Heart right ventricle (tissue), 16 donors: ENCODE measurements around the gene ICAM5. TPM values are rescaled to one million over a fixed set of nuclear protein-coding genes. Genes with fewer than 3 reads are reported as not detected.
"Not testable (repeated sequence)": the region's sequence is repeated elsewhere in the genome, so short reads cannot be mapped to it uniquely, and the experiment has no call there.

ENCODE experiments used
- ATAC-seq, 8 donors: fragments of 200-7000 bp; cut with Tn5 transposase; one replicate each; pipeline ENCODE4 v1.9.1; 2020; ENCODE audit warnings: mild to moderate bottlenecking in 8 of 8, moderate library complexity in 8 of 8, moderate number of reproducible peaks in 1 of 8
- DNase-seq, 2 donors: peaks; one replicate each; pipeline ENCODE4 v3.0.0-alpha.2; 2020
- H3K27ac ChIP-seq, 10 donors: fragments of 200-600 bp; sonication (generic) in 2 of 10; one replicate each; pipeline versions ENCODE4 v1.5.0 to v1.8.0; 2020 to 2022; ENCODE audit warnings: mild to moderate bottlenecking in 3 of 10
- H3K27me3 ChIP-seq, 7 donors: fragments of 200-600 bp; one replicate each; pipeline ENCODE4 v1.8.0; 2021 to 2022; ENCODE audit warnings: mild to moderate bottlenecking in 2 of 7
- H3K36me3 ChIP-seq, 9 donors: fragments of 200-600 bp; sonication (generic) in 1 of 9; one replicate each; pipeline versions ENCODE4 v1.5.0 to v1.8.0; 2020 to 2022; ENCODE audit warnings: mild to moderate bottlenecking in 2 of 9
- H3K4me1 ChIP-seq, 9 donors: fragments of 200-600 bp; sonication (generic) in 1 of 9; one replicate each; pipeline versions ENCODE4 v1.5.0 to v1.8.0; 2020 to 2022; ENCODE audit warnings: mild to moderate bottlenecking in 4 of 9
- H3K4me3 ChIP-seq, 10 donors: fragments of 200-600 bp; sonication (generic) in 2 of 10; one replicate each; pipeline versions ENCODE4 v1.5.0 to v1.8.0; 2020 to 2022; ENCODE audit warnings: mild to moderate bottlenecking in 7 of 10, moderate library complexity in 2 of 10
- H3K9me3 ChIP-seq, 11 donors: fragments of 200-600 bp in 10 of 11; sonication (generic) in 2 of 11; one replicate each; pipeline versions ENCODE4 v1.5.0 to v1.8.0; 2013 to 2022; ENCODE audit warnings: mild to moderate bottlenecking in 2 of 11, control low read depth in 1 of 11, moderate library complexity in 1 of 11
- CTCF ChIP-seq, 9 donors: fragments of 200-600 bp; sonication (generic) in 2 of 9; IDR thresholded peaks; one replicate each; pipeline versions ENCODE4 v1.5.0 to v1.8.0; 2021 to 2022; ENCODE audit warnings: antibody characterized with exemption in 9 of 9, mild to moderate bottlenecking in 5 of 9, moderate library complexity in 1 of 9
- WGBS, 2 donors: extraction: QIAGEN DNeasy Blood & Tissue Kit; methylation state at CpG; one replicate each; pipeline ENCODE4 v1.1.7; 2013; ENCODE audit warnings: inconsistent platforms in 1 of 2; 5-methylcytosine and 5-hydroxymethylcytosine counted together
- intact Hi-C, 10 donors: fragments of 100-400 bp; cut with DNase I; formaldehyde crosslinking; loops; one replicate each; pipeline versions ENCODE4 v1.11.1 to v1.14.2; 2022
- polyA plus RNA-seq, 2 donors: library from polyadenylated mRNA; stranded (reverse); fragments of 200-250 nt; gene quantifications; one replicate each; pipeline ENCODE4 v1.2.3, GENCODE V29; 2013
- total RNA-seq, 10 donors: library from RNA; stranded (reverse); fragmentation: NEBNext Ultra II Directional in 3 of 10; extraction: Animal tissue kit (Norgen Biotek cat#: 25700) in 3 of 10; gene quantifications; one replicate each; pipeline versions ENCODE4 v1.2.1 to v1.2.4, GENCODE V29; 2021 to 2023
- donor health status: Arrhythmogenic right ventricular cardiomyopathy.
- donor health status: ischemic (EF 13 %, LVEDD 7.1; RV severe dilation, severe dysfunction).
- donor health status: healthy with polysubstance abuse.
- donor health status: DM: no; HTN: yes; CAD: no.
- donor health status: DM: no; HTN: no; CAD: no.
- donor health status: ischemic (EF 25% LVEDD 6.9; RV normal size, moderate dysfunction).
- donor health status: ischemic (EF 25% LVEDD 5.7; RV mildly dilated, moderate dysfunction).
- donor health status: healthy.
- donor health status: DM: yes; HTN: yes; CAD: no.
- donor health status: Ischemic cardiomyopathy.
- donor health status: ischemic (EF 35%, LVEDD 5.7; RV mildly dilated, moderate dysfunction).
- donor health status: nonischemic (EF 11% LVEDD 7.7; RV severe dilation, severe dysfunction).
- donor health status: DM: yes; HTN: yes; CAD: no.
- donor health status: PGD.
- donor health status: ischemic (EF 29% LVEDD 5.4; RV normal size, mild dysfunction).
- donor health status: nonischemic (EF 23%, LVEDD 6.1; RV moderate dilation, normal function).

Gene ICAM5
- total and polyA plus RNA-seq, 12 donors = 0.18 to 1.0 (median 0.37) TPM; not detected in 3

GRCh38 chr19:10277795-10278589, 11.8 kb upstream of the ICAM5 start:
- ATAC-seq (no peak), DNase-seq (no peak)
- no peaks in the 10 kb centered on the region for H3K27me3 ChIP-seq
- peaks cover 0 to 42% (median 0%) of the 10 kb centered on the region in 9 donors for H3K4me1 ChIP-seq
- no peak overlapping the region for H3K4me3 ChIP-seq
- WGBS, 2 donors = 92% methylated on average over 9 of the region's 9 CpGs
- H3K36me3 ChIP-seq = peaks cover 0 to 97% (median 4%) of the 10 kb centered on the region in 9 donors
- H3K27ac ChIP-seq = no peak overlapping the region
- TF ChIP-seq CTCF (IDR thresholded peaks at IDR 0.05) = no peak
- H3K9me3 ChIP-seq = no peaks in the 10 kb centered on the region
- intact Hi-C loops = loop anchor here in 2 of 10 donors (10.0 kb wide), 1 partner anchor 57 kb away; the partner anchor contains the start of genes ICAM3 (in 2 of the 2) and RAVER1 (in 2 of the 2)

- Histone ChIP-seq H3K27ac (no peak overlapping the region), H3K36me3 (peaks cover 0 to 100% (median 8%) of the 10 kb centered on the region in 9 donors), H3K4me1 (peaks cover 0 to 37% (median 0%) of the 10 kb centered on the region in 9 donors), H3K4me3 (no peak overlapping the region), H3K27me3 (no peaks in the 10 kb centered on the region), H3K9me3 (no peaks in the 10 kb centered on the region)
- intact Hi-C loops = loop anchor here in 2 of 10 donors (10.0 kb wide), 1 partner anchor 56 kb away; the partner anchor contains the start of genes ICAM3 (in 2 of the 2) and RAVER1 (in 2 of the 2)
- WGBS, 2 donors = 94 to 96% methylated on average over 1 of the region's 1 CpG
- ATAC-seq (no peak), DNase-seq (no peak)
- TF ChIP-seq CTCF (IDR thresholded peaks at IDR 0.05) = no peak
Observed at GRCh38 chr19:10278935-10279334, 10.8 kb upstream of the ICAM5 start.

- intact Hi-C loops = loop anchor here in 2 of 10 donors (10.0 kb wide), 1 partner anchor 55 kb away; the partner anchor contains the start of genes ICAM3 (in 2 of the 2) and RAVER1 (in 2 of the 2)
- no peak for DNase-seq
- peaks cover 0 to 100% (median 17%) of the 10 kb centered on the region in 9 donors for H3K36me3 ChIP-seq
Observed at GRCh38 chr19:10279737-10280442, 9.9 kb upstream of the ICAM5 start.

GRCh38 chr19:10282043-10282442, 7.7 kb upstream of the ICAM5 start:
- ATAC-seq, intact Hi-C loops: not testable (repeated sequence)
- peaks cover 6 to 37% (median 19%) of the 10 kb centered on the region in 9 donors for H3K4me1 ChIP-seq

More at GRCh38 chr19:10279737-10280442, 9.9 kb upstream of the ICAM5 start:
- Histone ChIP-seq H3K4me1 (peaks cover 0 to 29% (median 0%) of the 10 kb centered on the region in 9 donors), H3K9me3 (no peaks in the 10 kb centered on the region), H3K27ac (no peak overlapping the region), H3K27me3 (no peaks in the 10 kb centered on the region), H3K4me3 (no peak overlapping the region)
- TF ChIP-seq CTCF (IDR thresholded peaks at IDR 0.05) = no peak
- ATAC-seq = no peak
- WGBS, 2 donors = 84 to 86% methylated on average over 5 of the region's 5 CpGs

More at GRCh38 chr19:10282043-10282442, 7.7 kb upstream of the ICAM5 start:
- H3K9me3 ChIP-seq, H3K27ac ChIP-seq, DNase-seq, H3K27me3 ChIP-seq, H3K4me3 ChIP-seq: not testable (repeated sequence)
- H3K36me3 ChIP-seq = peaks cover 0 to 93% (median 24%) of the 10 kb centered on the region in 9 donors
- 94 to 97% methylated on average over 5 of the region's 5 CpGs for WGBS, 2 donors
